ENCODE measurements around the gene DISC1. TPM values are rescaled to one million over a fixed set of nuclear protein-coding genes. Genes with fewer than 3 reads are reported as not detected.

The DISC1 gene
- total and polyA plus RNA-seq, 2 of the 13 experiments (the other 11 are each of a cell fraction or from before 2014, with no cell fraction given): 4.2 to 4.6 TPM

DNA sequence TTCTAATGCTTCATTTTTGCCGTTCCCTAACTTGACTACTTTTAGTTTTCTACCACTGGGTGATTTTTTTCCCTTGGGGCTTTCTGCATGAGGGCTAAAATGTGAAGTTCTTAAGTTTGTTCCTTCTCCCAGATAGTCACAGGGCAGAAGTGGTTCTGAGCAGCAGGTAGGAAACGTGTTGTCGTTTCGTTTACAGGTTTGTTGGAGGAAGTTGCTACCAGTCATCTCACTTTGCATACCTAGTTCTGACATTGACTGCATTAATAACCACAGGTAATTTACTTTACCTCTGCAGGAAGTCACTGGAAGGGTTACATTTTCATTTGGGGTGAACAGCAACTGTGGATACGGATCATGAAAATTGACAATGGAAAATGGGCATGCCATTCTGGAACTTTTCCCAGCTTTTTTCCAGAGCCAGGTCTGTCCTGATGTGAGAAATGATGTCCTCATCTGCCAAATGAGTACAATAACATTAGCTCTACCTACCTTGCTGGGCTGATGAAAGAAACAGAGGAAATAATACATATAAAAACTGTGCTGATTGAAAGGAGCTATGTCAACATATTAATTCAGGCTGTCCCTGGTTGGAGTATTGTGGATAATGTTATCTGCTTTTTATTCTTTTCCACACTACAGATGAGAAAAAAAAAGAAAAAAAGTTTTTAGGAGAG, 94.2 kb downstream of the DISC1 start:
- no peaks in the 10 kb centered on the region for H3K36me3 ChIP-seq (replicated peaks in 1 of 2; ENCODE audit: control insufficient read depth in 1 of 2, insufficient read depth in 2 of 2, low read length in 2 of 2)
- ChIA-PET POLR2A (no interaction called here), CTCF (ENCODE audit: low intra/inter-chr PET ratio, low total read pairs) (no interaction called here)
- ATAC-seq: no peak
- H4K20me1 ChIP-seq (ENCODE audit: insufficient read depth, low read length): no peaks in the 10 kb centered on the region
- H3K79me2 ChIP-seq (ENCODE audit: insufficient read depth, low read length): no peaks in the 10 kb centered on the region
- intact Hi-C loops (cut with micrococcal nuclease; ENCODE audit: unreplicated experiment) (no loop called here), in situ Hi-C loops (cut with HindIII; ENCODE audit: extremely low pct_ligation_motif_present, low pct_unique_long_range_greater_than_20kb) (no loop called here)
- H3K9ac ChIP-seq (ENCODE audit: insufficient read depth, low read depth, low read length): no peak overlapping the region
- no peak overlapping the region for H3K4me2 ChIP-seq (ENCODE audit: low read depth, low read length)
- H3K4me1 ChIP-seq (ENCODE audit: insufficient read depth, low read length): peaks cover 12% of the 10 kb centered on the region; the same call in 1 of the 2 replicates
- 98% methylated on average over 5 of the region's 5 CpGs for WGBS (ENCODE audit: low lambda C conversion rate)
- H3K27me3 ChIP-seq (ENCODE audit: control insufficient read depth in 1 of 2, insufficient read depth in 2 of 2, low read length in 2 of 2): no peaks in the 10 kb centered on the region
- FAIRE-seq: no peak
- no peak for DNase-seq (ENCODE audit: low spot score)
- H3K9me3 ChIP-seq (ENCODE audit: low read length): no peaks in the 10 kb centered on the region
- no TSS peak for BruUV-seq (replicated peaks)
- no peak overlapping the region for H3K27ac ChIP-seq (ENCODE audit: extremely low read length, insufficient read depth, low read length)
- H2AFZ ChIP-seq (ENCODE audit: low read length): no peak overlapping the region
- no peak overlapping the region for H3K4me3 ChIP-seq (replicated peaks in 1 of 3; ENCODE audit: insufficient read depth in 1 of 3, low read depth in 2 of 3, low read length in 3 of 3)
- TF ChIP-seq, protein P1, sequence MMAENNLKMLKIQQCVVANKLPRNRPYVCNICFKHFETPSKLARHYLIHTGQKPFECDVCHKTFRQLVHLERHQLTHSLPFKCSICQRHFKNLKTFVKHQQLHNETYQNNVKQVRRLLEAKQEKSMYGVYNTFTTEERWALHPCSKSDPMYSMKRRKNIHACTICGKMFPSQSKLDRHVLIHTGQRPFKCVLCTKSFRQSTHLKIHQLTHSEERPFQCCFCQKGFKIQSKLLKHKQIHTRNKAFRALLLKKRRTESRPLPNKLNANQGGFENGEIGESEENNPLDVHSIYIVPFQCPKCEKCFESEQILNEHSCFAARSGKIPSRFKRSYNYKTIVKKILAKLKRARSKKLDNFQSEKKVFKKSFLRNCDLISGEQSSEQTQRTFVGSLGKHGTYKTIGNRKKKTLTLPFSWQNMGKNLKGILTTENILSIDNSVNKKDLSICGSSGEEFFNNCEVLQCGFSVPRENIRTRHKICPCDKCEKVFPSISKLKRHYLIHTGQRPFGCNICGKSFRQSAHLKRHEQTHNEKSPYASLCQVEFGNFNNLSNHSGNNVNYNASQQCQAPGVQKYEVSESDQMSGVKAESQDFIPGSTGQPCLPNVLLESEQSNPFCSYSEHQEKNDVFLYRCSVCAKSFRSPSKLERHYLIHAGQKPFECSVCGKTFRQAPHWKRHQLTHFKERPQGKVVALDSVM (CRISPR knock-in tag; IDR thresholded peaks at IDR 0.05): no peak
- no peak for TF ChIP-seq ZNF121 (CRISPR knock-in tag; IDR thresholded peaks at IDR 0.05)
- no peak for TF ChIP-seq ZNF232 (CRISPR knock-in tag; IDR thresholded peaks at IDR 0.05; ENCODE audit: borderline replicate concordance)
- TF ChIP-seq, protein P2, sequence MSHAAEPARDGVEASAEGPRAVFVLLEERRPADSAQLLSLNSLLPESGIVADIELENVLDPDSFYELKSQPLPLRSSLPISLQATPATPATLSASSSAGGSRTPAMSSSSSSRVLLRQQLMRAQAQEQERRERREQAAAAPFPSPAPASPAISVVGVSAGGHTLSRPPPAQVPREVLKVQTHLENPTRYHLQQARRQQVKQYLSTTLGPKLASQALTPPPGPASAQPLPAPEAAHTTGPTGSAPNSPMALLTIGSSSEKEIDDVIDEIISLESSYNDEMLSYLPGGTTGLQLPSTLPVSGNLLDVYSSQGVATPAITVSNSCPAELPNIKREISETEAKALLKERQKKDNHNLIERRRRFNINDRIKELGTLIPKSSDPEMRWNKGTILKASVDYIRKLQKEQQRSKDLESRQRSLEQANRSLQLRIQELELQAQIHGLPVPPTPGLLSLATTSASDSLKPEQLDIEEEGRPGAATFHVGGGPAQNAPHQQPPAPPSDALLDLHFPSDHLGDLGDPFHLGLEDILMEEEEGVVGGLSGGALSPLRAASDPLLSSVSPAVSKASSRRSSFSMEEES (CRISPR knock-in tag; IDR thresholded peaks at IDR 0.05): no peak
- TF ChIP-seq, protein P3, sequence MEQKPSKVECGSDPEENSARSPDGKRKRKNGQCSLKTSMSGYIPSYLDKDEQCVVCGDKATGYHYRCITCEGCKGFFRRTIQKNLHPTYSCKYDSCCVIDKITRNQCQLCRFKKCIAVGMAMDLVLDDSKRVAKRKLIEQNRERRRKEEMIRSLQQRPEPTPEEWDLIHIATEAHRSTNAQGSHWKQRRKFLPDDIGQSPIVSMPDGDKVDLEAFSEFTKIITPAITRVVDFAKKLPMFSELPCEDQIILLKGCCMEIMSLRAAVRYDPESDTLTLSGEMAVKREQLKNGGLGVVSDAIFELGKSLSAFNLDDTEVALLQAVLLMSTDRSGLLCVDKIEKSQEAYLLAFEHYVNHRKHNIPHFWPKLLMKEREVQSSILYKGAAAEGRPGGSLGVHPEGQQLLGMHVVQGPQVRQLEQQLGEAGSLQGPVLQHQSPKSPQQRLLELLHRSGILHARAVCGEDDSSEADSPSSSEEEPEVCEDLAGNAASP (CRISPR knock-in tag; IDR thresholded peaks at IDR 0.05; ENCODE audit: borderline replicate concordance): no peak
- no peak for TF ChIP-seq ARHGAP35 (CRISPR knock-in tag; IDR thresholded peaks at IDR 0.05; ENCODE audit: borderline replicate concordance)
- TF ChIP-seq NBN (conservative IDR thresholded peaks at IDR 0.05): no peak
- no peak for TF ChIP-seq FOXJ3 (CRISPR knock-in tag; IDR thresholded peaks at IDR 0.05; ENCODE audit: borderline replicate concordance)
- no peak for TF ChIP-seq POLR2A (IDR thresholded peaks at IDR 0.05; ENCODE audit: insufficient read depth in 1 of 2, low read depth in 2 of 2, low read length in 2 of 2)
- no peak for TF ChIP-seq MXD4 (CRISPR knock-in tag; IDR thresholded peaks at IDR 0.05)
- TF ChIP-seq, protein P4, sequence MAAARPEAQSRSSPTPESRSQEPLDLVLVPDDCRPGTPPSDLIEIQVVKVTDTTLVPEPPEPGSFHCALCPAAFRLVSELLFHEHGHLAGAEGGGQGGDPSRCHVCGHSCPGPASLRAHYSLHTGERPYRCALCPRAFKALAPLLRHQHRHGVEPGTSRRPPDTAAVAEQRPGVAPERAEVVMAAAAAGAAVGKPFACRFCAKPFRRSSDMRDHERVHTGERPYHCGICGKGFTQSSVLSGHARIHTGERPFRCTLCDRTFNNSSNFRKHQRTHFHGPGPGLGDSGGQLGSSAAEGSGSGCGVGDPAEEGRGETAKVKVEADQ (CRISPR knock-in tag; IDR thresholded peaks at IDR 0.05; ENCODE audit: borderline replicate concordance): no peak
- TF ChIP-seq, protein P5, sequence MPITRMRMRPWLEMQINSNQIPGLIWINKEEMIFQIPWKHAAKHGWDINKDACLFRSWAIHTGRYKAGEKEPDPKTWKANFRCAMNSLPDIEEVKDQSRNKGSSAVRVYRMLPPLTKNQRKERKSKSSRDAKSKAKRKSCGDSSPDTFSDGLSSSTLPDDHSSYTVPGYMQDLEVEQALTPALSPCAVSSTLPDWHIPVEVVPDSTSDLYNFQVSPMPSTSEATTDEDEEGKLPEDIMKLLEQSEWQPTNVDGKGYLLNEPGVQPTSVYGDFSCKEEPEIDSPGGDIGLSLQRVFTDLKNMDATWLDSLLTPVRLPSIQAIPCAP (CRISPR knock-in tag; IDR thresholded peaks at IDR 0.05; ENCODE audit: low read depth): no peak
- TF ChIP-seq, protein P6, sequence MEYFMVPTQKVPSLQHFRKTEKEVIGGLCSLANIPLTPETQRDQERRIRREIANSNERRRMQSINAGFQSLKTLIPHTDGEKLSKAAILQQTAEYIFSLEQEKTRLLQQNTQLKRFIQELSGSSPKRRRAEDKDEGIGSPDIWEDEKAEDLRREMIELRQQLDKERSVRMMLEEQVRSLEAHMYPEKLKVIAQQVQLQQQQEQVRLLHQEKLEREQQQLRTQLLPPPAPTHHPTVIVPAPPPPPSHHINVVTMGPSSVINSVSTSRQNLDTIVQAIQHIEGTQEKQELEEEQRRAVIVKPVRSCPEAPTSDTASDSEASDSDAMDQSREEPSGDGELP (IDR thresholded peaks at IDR 0.05; ENCODE audit: borderline replicate concordance, low read depth): no peak
- TF ChIP-seq, protein P7, sequence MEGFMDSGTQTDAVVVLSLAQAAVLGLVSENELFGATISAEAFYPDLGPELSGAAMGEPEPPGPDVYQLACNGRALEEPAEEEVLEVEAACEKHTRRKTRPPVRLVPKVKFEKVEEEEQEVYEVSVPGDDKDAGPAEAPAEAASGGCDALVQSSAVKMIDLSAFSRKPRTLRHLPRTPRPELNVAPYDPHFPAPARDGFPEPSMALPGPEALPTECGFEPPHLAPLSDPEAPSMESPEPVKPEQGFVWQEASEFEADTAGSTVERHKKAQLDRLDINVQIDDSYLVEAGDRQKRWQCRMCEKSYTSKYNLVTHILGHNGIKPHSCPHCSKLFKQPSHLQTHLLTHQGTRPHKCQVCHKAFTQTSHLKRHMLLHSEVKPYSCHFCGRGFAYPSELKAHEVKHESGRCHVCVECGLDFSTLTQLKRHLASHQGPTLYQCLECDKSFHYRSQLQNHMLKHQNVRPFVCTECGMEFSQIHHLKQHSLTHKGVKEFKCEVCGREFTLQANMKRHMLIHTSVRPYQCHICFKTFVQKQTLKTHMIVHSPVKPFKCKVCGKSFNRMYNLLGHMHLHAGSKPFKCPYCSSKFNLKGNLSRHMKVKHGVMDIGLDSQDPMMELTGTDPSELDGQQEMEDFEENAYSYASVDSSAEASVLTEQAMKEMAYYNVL (CRISPR knock-in tag; IDR thresholded peaks at IDR 0.05; ENCODE audit: borderline replicate concordance): no peak
